PC-3 (cell line): ENCODE measurements around the gene WNT2B. TPM values are rescaled to one million over a fixed set of nuclear protein-coding genes. Genes with fewer than 3 reads are reported as not detected.

Source experiments
- ATAC-seq: fragments of 200-7000 bp; cut with Tn5 transposase; 2 replicates; pipeline ENCODE4 v1.9.1; 2020; ENCODE audit warnings: mild to moderate bottlenecking, moderate library complexity
- BruUV-seq: library from RNA; stranded (reverse); fragments of 400-500 nt; replicated peaks from 2 replicates; lab custom pipeline; 2021; lab: Mats Ljungman, UMichigan
- CTCF ChIA-PET: fragments of 300-600 bp; sonication (Branson Sonifier 250); formaldehyde crosslinking; loops from one replicate; lab custom pipeline; 2022; ENCODE audit warnings: antibody characterized with exemption; lab: Charles Lee
- POLR2A ChIA-PET: fragments of 300-600 bp; sonication (Branson Sonifier 250); formaldehyde crosslinking; loops from one replicate; lab custom pipeline; 2022; ENCODE audit warnings: antibody characterized with exemption; ENCODE audit not compliant: unreplicated experiment; lab: Charles Lee
- DNase-seq: peaks from one replicate; pipeline ENCODE4 v3.0.0-alpha.2; 2015
- H2AFZ ChIP-seq: fragments of 300-600 bp; sonication (generic); 2 replicates; pipeline ENCODE4 v1.6.0; 2016; ENCODE audit warnings: antibody characterized with exemption, low read length
- H3F3A ChIP-seq: fragments of 300-600 bp; sonication (generic); one replicate; pipeline ENCODE4 v1.6.0; 2017; ENCODE audit warnings: antibody characterized with exemption, low read length, control low read depth, mild to moderate bottlenecking; ENCODE audit not compliant: unreplicated experiment
- H3K27ac ChIP-seq: fragments of 300-600 bp; sonication (generic); 2 replicates; pipeline ENCODE4 v1.5.1; 2016; ENCODE audit warnings: mild to moderate bottlenecking, low read length
- H3K27me3 ChIP-seq: fragments of 300-600 bp; sonication (generic); 2 replicates; pipeline ENCODE4 v1.6.1; 2016; ENCODE audit warnings: low read length, mixed read lengths
- H3K36me3 ChIP-seq: fragments of 300-600 bp; sonication (generic); 2 replicates; pipeline ENCODE4 v1.6.1; 2016; ENCODE audit warnings: low read depth, mixed run types, low read length, mixed read lengths
- H3K4me1 ChIP-seq: fragments of 300-600 bp; sonication (generic); 2 replicates; pipeline ENCODE4 v1.5.1; 2016; ENCODE audit warnings: low read length; ENCODE audit not compliant: insufficient read depth
- H3K4me2 ChIP-seq: fragments of 300-600 bp; sonication (generic); 2 replicates; pipeline ENCODE4 v1.6.0; 2016; ENCODE audit warnings: low read length
- H3K4me3 ChIP-seq: fragments of 300-600 bp; sonication (generic); 2 replicates; pipeline ENCODE4 v1.5.1; 2016; ENCODE audit warnings: mild to moderate bottlenecking, low read length, mixed read lengths
- H3K79me2 ChIP-seq: fragments of 300-600 bp; sonication (generic); 2 replicates; pipeline ENCODE4 v1.6.1; 2017; ENCODE audit warnings: low read length, mixed read lengths
- H3K9ac ChIP-seq: fragments of 300-600 bp; sonication (generic); 2 replicates; pipeline ENCODE4 v1.6.0; 2016; ENCODE audit warnings: mild to moderate bottlenecking, low read length
- H3K9me2 ChIP-seq: fragments of 300-600 bp; sonication (generic); replicated peaks from 2 replicates; pipeline ENCODE4 v1.6.1; 2016; ENCODE audit warnings: mixed run types, low read length, mixed read lengths
- H3K9me3 ChIP-seq: fragments of 300-600 bp; sonication (generic); 2 replicates; pipeline ENCODE4 v1.6.1; 2016; ENCODE audit warnings: low read length, mixed read lengths
- H4K20me1 ChIP-seq: fragments of 300-600 bp; sonication (generic); 2 replicates; pipeline ENCODE4 v1.6.1; 2016; ENCODE audit warnings: low read length, mixed read lengths
- EZH2 ChIP-seq: fragments of 300-600 bp; sonication (generic); IDR thresholded peaks from one replicate; pipeline ENCODE4 v1.6.1; 2017; ENCODE audit warnings: antibody characterized with exemption, mild to moderate bottlenecking, low read length; ENCODE audit not compliant: unreplicated experiment
- EZH2phosphoT487 ChIP-seq: fragments of 300-600 bp; sonication (generic); IDR thresholded peaks from 2 replicates; pipeline ENCODE4 v1.6.1; 2018; ENCODE audit warnings: mild to moderate bottlenecking, antibody characterized with exemption, low read length, borderline replicate concordance
- intact Hi-C: fragments of 100-400 bp; cut with micrococcal nuclease; formaldehyde crosslinking; loops from 2 replicates; pipeline ENCODE4 v1.9.0; 2023
- total RNA-seq: library from RNA; depleted of rRNA; stranded (reverse); fragments of >200 nt; gene quantifications from 2 replicates; pipeline ENCODE4 v1.2.3, GENCODE V29; 2014
- TF ChIP-seq, protein P1 (sequence below): fragments of 300-600 bp; sonication (generic); conservative IDR thresholded peaks from 2 replicates; pipeline ENCODE4 v1.5.1; 2017; ENCODE audit warnings: antibody characterized with exemption, low read depth, mild to moderate bottlenecking, low read length

The WNT2B gene
- total RNA-seq, 1 experiment from 2014 or later: 0.55 TPM

DNA sequence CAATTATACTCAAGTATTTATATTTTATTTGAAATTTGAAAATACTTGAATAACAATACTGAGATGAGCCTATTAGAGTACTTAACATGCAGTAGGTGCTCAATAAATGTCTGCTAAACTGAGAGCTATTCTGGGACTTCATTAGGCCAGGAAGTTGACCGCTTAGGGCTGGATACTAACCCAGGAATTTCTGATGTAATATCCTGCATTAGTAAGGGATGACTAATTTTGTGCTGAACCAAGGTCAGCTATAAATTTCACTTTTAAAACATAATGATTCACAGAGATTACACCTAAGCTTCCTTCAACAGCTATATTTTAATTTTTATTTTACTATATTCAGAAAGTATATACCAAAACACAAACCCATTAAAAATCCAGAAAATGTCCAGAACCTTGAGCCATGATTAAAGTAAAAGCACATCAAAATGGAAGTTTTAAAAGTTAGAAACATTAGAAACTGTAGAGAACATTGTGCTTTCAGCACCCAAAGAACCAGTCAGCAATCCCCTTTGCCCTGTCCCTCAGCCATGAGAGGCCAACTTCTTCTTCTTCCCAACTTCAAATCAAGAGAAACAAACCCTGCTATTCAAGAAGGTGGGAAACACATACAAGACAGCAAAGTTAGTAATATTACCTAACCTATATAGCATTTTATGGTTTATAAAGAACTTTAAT lies 35.4 kb downstream of the WNT2B start:
- Histone ChIP-seq H3K9me2 (no peaks in the 10 kb centered on the region), H3K27ac (peak overlapping the region; percentile 76), H3K27me3 (no peaks in the 10 kb centered on the region), H3K36me3 (peaks cover 3% of the 10 kb centered on the region), H3K9ac (0 out of 2 replicates have a peak overlapping the region, but pooled peaks have one; percentile 4), H3F3A (peaks cover 3% of the 10 kb centered on the region), H2AFZ (no peak overlapping the region), H3K4me1 (peaks cover 20% of the 10 kb centered on the region), H3K79me2 (no peaks in the 10 kb centered on the region), H3K9me3 (no peaks in the 10 kb centered on the region), H4K20me1 (no peaks in the 10 kb centered on the region), H3K4me3 (peak overlapping the region; percentile 28; the same call in 1 of the 2 replicates), H3K4me2 (peak overlapping the region; percentile 67)
- TSS peak; percentile 77 for BruUV-seq
- TF ChIP-seq, protein P1, sequence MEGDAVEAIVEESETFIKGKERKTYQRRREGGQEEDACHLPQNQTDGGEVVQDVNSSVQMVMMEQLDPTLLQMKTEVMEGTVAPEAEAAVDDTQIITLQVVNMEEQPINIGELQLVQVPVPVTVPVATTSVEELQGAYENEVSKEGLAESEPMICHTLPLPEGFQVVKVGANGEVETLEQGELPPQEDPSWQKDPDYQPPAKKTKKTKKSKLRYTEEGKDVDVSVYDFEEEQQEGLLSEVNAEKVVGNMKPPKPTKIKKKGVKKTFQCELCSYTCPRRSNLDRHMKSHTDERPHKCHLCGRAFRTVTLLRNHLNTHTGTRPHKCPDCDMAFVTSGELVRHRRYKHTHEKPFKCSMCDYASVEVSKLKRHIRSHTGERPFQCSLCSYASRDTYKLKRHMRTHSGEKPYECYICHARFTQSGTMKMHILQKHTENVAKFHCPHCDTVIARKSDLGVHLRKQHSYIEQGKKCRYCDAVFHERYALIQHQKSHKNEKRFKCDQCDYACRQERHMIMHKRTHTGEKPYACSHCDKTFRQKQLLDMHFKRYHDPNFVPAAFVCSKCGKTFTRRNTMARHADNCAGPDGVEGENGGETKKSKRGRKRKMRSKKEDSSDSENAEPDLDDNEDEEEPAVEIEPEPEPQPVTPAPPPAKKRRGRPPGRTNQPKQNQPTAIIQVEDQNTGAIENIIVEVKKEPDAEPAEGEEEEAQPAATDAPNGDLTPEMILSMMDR: no peak
- TF ChIP-seq EZH2 (no peak), EZH2phosphoT487 (no peak)
- ChIA-PET POLR2A (interaction anchor here (0.6 to 1.1 kb wide), 3 partner anchors 17 to 131 kb away, joined by 3 to 13 read pairs (median 5); partner anchors contain the start of gene MOV10), CTCF (interaction anchor here (0.8 to 1.4 kb wide), 3 partner anchors 15 to 150 kb away, joined by 3 to 6 read pairs (median 4); no protein-coding TSS in a partner anchor)
- intact Hi-C loops: loop anchor here (2.0 to 5.0 kb wide), 3 partner anchors 15 to 71 kb away; no protein-coding TSS in a partner anchor
- ATAC-seq: peak; percentile 91
- DNase-seq: peak; percentile 91

GRCh38 chr1:112544751-112545150 lies 36.0 kb downstream of the WNT2B start:
- Histone ChIP-seq H3K27me3 (no peaks in the 10 kb centered on the region), H3K27ac (peak overlapping the region; percentile 76), H3K9ac (0 out of 2 replicates have a peak overlapping the region, but pooled peaks have one; percentile 4), H3K79me2 (no peaks in the 10 kb centered on the region), H2AFZ (no peak overlapping the region), H3K9me3 (no peaks in the 10 kb centered on the region), H3K4me2 (peak overlapping the region; percentile 67), H4K20me1 (no peaks in the 10 kb centered on the region), H3K36me3 (peaks cover under 1% of the 10 kb centered on the region), H3K9me2 (no peaks in the 10 kb centered on the region), H3F3A (peaks cover 3% of the 10 kb centered on the region), H3K4me3 (peak overlapping the region; percentile 28; the same call in 1 of the 2 replicates), H3K4me1 (peaks cover 20% of the 10 kb centered on the region)
- BruUV-seq: no TSS peak
- ChIA-PET CTCF (interaction anchor here (0.6 to 1.4 kb wide), 3 partner anchors 16 to 151 kb away, joined by 3 to 4 read pairs (median 3); no protein-coding TSS in a partner anchor), POLR2A (interaction anchor here (1.1 kb wide), 1 partner anchor 43 kb away, joined by 5 read pairs; no protein-coding TSS in a partner anchor)
- intact Hi-C loops: loop anchor here (2.0 to 5.0 kb wide), 3 partner anchors 16 to 70 kb away; no protein-coding TSS in a partner anchor
- TF ChIP-seq EZH2phosphoT487 (no peak), EZH2 (no peak)
- TF ChIP-seq, protein P1: no peak
- peak; percentile 41 for DNase-seq
- ATAC-seq: no peak
